WTC11 (cell line): ENCODE results near the gene ZEB2. TPM values are rescaled to one million over a fixed set of nuclear protein-coding genes. Genes with fewer than 3 reads are reported as not detected.

Source experiments
- ATAC-seq: fragments of 200-7000 bp; cut with Tn5 transposase; 2 replicates; pipeline ENCODE4 v1.10.0; 2021; ENCODE audit warnings: mild to moderate bottlenecking, moderate library complexity
- CTCF ChIA-PET: fragments of 300-600 bp; sonication (Branson Sonifier 250); formaldehyde crosslinking; loops from one replicate; lab custom pipeline; 2021; ENCODE audit warnings: antibody characterized with exemption; lab: Charles Lee
- POLR2A ChIA-PET: fragments of 350-600 bp; sonication (Branson Sonifier 250); formaldehyde crosslinking; loops from one replicate; lab custom pipeline; 2021; ENCODE audit warnings: antibody characterized with exemption; lab: Charles Lee
- DNase-seq: peaks from one replicate; pipeline ENCODE4 v3.0.0; 2021; ENCODE audit warnings: low spot score
- H3K27ac Mint-ChIP-seq: 2 replicates; pipeline ENCODE4 v1.8.0; 2021; ENCODE audit warnings: mixed read lengths
- H3K27me3 Mint-ChIP-seq: 2 replicates; pipeline ENCODE4 v1.8.0; 2021; ENCODE audit warnings: low read depth, mild to moderate bottlenecking, moderate library complexity, mixed read lengths
- H3K36me3 Mint-ChIP-seq: 2 replicates; pipeline ENCODE4 v1.8.0; 2021; ENCODE audit warnings: mixed read lengths
- H3K4me1 Mint-ChIP-seq: 2 replicates; pipeline ENCODE4 v1.8.0; 2022; ENCODE audit warnings: mixed read lengths
- H3K4me3 Mint-ChIP-seq: 2 replicates; pipeline ENCODE4 v1.8.0; 2021; ENCODE audit warnings: mild to moderate bottlenecking, moderate library complexity, mixed read lengths
- H3K9me3 Mint-ChIP-seq: 2 replicates; pipeline ENCODE4 v1.8.0; 2021; ENCODE audit warnings: mixed read lengths
- CTCF ChIP-seq: fragments of 200-600 bp; IDR thresholded peaks from 2 replicates; pipeline ENCODE4 v1.8.0; 2022; ENCODE audit warnings: antibody characterized with exemption
- FOXJ3 ChIP-seq: sonication (generic); formaldehyde crosslinking; IDR thresholded peaks from 2 replicates; pipeline ENCODE4 v1.9.0; 2021; ENCODE audit warnings: missing genetic modification reagents, mild to moderate bottlenecking, borderline replicate concordance
- GABPB1 ChIP-seq: sonication (generic); formaldehyde crosslinking; IDR thresholded peaks from 2 replicates; pipeline ENCODE4 v1.8.1; 2023; ENCODE audit warnings: mild to moderate bottlenecking, missing genetic modification reagents
- GTF2I ChIP-seq: fragments of 250-450 bp; sonication (Bioruptor Pico); conservative IDR thresholded peaks from 2 replicates; pipeline ENCODE4 v1.4.0; 2021; ENCODE audit warnings: mild to moderate bottlenecking
- IRF2 ChIP-seq: sonication (generic); formaldehyde crosslinking; IDR thresholded peaks from 2 replicates; pipeline ENCODE4 v1.8.0; 2022; ENCODE audit warnings: low read depth, missing genetic modification reagents, borderline replicate concordance
- JUN ChIP-seq: sonication (generic); formaldehyde crosslinking; IDR thresholded peaks from 2 replicates; pipeline ENCODE4 v1.8.0; 2023; ENCODE audit warnings: mild to moderate bottlenecking, missing genetic modification reagents
- MXD4 ChIP-seq: fragments of 250-450 bp; sonication (Bioruptor Pico); IDR thresholded peaks from 2 replicates; pipeline ENCODE4 v1.8.0; 2021; ENCODE audit warnings: mild to moderate bottlenecking, moderate library complexity, borderline replicate concordance
- MYBL2 ChIP-seq: sonication (generic); formaldehyde crosslinking; IDR thresholded peaks from 2 replicates; pipeline ENCODE4 v1.8.1; 2023; ENCODE audit warnings: mild to moderate bottlenecking, moderate library complexity, missing genetic modification reagents
- NFYB ChIP-seq: sonication (generic); formaldehyde crosslinking; conservative IDR thresholded peaks from 2 replicates; pipeline ENCODE4 v1.8.0; 2022; ENCODE audit warnings: low read depth, missing genetic modification reagents
- NR1H2 ChIP-seq: sonication (generic); formaldehyde crosslinking; IDR thresholded peaks from 2 replicates; pipeline ENCODE4 v1.9.0; 2021; ENCODE audit warnings: mild to moderate bottlenecking, moderate library complexity, missing genetic modification reagents
- NR2C2 ChIP-seq: sonication (generic); formaldehyde crosslinking; IDR thresholded peaks from 2 replicates; pipeline ENCODE4 v1.8.0; 2022; ENCODE audit warnings: mild to moderate bottlenecking, missing genetic modification reagents
- RORB ChIP-seq: fragments of 250-450 bp; sonication (Bioruptor Pico); IDR thresholded peaks from 2 replicates; pipeline ENCODE4 v1.9.0; 2021; ENCODE audit warnings: mild to moderate bottlenecking
- SOX15 ChIP-seq: fragments of 250-450 bp; sonication (Bioruptor Pico); IDR thresholded peaks from 2 replicates; pipeline ENCODE4 v1.9.0; 2021; ENCODE audit warnings: mild to moderate bottlenecking
- USF1 ChIP-seq: sonication (generic); formaldehyde crosslinking; IDR thresholded peaks from 2 replicates; pipeline ENCODE4 v1.8.0; 2022; ENCODE audit warnings: mild to moderate bottlenecking, missing genetic modification reagents
- USF2 ChIP-seq: sonication (generic); formaldehyde crosslinking; IDR thresholded peaks from 2 replicates; pipeline ENCODE4 v1.8.1; 2023; ENCODE audit warnings: mild to moderate bottlenecking, missing genetic modification reagents, moderate library complexity
- ZBTB21 ChIP-seq: sonication (generic); formaldehyde crosslinking; IDR thresholded peaks from 2 replicates; pipeline ENCODE4 v1.8.1; 2023; ENCODE audit warnings: mild to moderate bottlenecking, missing genetic modification reagents, borderline replicate concordance
- ZNF232 ChIP-seq: sonication (generic); formaldehyde crosslinking; IDR thresholded peaks from 2 replicates; pipeline ENCODE4 v1.8.0; 2022; ENCODE audit warnings: mild to moderate bottlenecking, missing genetic modification reagents
- ZNF281 ChIP-seq: sonication (generic); formaldehyde crosslinking; IDR thresholded peaks from 2 replicates; pipeline ENCODE4 v1.8.0; 2023; ENCODE audit warnings: mild to moderate bottlenecking, missing genetic modification reagents
- ZNF317 ChIP-seq: sonication (generic); formaldehyde crosslinking; IDR thresholded peaks from 2 replicates; pipeline ENCODE4 v1.8.1; 2023; ENCODE audit warnings: low read depth, mild to moderate bottlenecking, moderate library complexity, missing genetic modification reagents, borderline replicate concordance
- ZNF396 ChIP-seq: fragments of 250-450 bp; sonication (Bioruptor Pico); IDR thresholded peaks from 2 replicates; pipeline ENCODE4 v1.8.0; 2021; ENCODE audit warnings: mild to moderate bottlenecking, moderate library complexity, borderline replicate concordance
- ZNF416 ChIP-seq: fragments of 250-450 bp; sonication (Bioruptor Pico); IDR thresholded peaks from 2 replicates; pipeline ENCODE4 v1.9.0; 2021; ENCODE audit warnings: mild to moderate bottlenecking, inconsistent platforms
- total RNA-seq: library from RNA; stranded (reverse); gene quantifications from 3 replicates; pipeline ENCODE4 v1.2.3, GENCODE V29; 2021
- TF ChIP-seq, protein P1 (sequence below): sonication (generic); formaldehyde crosslinking; IDR thresholded peaks from 2 replicates; pipeline ENCODE4 v1.8.0; 2022; ENCODE audit warnings: mild to moderate bottlenecking, missing genetic modification reagents
- TF ChIP-seq, protein P2 (sequence below): sonication (generic); formaldehyde crosslinking; IDR thresholded peaks from 2 replicates; pipeline ENCODE4 v1.8.1; 2023; ENCODE audit warnings: mild to moderate bottlenecking, moderate library complexity, missing genetic modification reagents
- TF ChIP-seq, protein P3 (sequence below): sonication (generic); formaldehyde crosslinking; IDR thresholded peaks from 2 replicates; pipeline ENCODE4 v1.8.0; 2022; ENCODE audit warnings: mild to moderate bottlenecking, missing genetic modification reagents

ZEB2 gene
- total RNA-seq, 1 experiment from 2014 or later: 0.42 TPM

DNA sequence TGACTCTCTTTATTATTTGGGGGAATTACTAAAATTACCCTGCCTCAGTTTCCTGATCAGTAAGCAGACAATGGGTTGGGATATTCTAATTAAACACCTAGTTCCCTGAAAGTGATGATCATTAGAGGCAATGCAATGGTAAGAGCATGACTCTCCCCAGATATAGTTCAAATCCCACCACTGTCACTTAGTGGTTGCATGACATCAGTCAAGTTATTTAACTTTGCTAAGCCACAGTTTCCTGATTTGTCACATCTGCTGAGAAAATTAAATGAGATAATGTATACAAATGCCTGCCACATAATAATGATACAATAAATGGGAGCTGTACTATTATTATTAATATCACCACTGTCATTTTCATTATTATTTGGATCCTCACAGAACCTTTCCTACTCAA lies 29.9 kb downstream of the ZEB2 start (continued):
- TF ChIP-seq, protein P1, sequence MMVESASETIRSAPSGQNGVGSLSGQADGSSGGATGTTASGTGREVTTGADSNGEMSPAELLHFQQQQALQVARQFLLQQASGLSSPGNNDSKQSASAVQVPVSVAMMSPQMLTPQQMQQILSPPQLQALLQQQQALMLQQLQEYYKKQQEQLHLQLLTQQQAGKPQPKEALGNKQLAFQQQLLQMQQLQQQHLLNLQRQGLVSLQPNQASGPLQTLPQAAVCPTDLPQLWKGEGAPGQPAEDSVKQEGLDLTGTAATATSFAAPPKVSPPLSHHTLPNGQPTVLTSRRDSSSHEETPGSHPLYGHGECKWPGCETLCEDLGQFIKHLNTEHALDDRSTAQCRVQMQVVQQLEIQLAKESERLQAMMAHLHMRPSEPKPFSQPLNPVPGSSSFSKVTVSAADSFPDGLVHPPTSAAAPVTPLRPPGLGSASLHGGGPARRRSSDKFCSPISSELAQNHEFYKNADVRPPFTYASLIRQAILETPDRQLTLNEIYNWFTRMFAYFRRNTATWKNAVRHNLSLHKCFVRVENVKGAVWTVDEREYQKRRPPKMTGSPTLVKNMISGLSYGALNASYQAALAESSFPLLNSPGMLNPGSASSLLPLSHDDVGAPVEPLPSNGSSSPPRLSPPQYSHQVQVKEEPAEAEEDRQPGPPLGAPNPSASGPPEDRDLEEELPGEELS (CRISPR knock-in tag): no peak
- TF ChIP-seq MXD4 (CRISPR knock-in tag): no peak
- TF ChIP-seq USF2: no peak

DNA sequence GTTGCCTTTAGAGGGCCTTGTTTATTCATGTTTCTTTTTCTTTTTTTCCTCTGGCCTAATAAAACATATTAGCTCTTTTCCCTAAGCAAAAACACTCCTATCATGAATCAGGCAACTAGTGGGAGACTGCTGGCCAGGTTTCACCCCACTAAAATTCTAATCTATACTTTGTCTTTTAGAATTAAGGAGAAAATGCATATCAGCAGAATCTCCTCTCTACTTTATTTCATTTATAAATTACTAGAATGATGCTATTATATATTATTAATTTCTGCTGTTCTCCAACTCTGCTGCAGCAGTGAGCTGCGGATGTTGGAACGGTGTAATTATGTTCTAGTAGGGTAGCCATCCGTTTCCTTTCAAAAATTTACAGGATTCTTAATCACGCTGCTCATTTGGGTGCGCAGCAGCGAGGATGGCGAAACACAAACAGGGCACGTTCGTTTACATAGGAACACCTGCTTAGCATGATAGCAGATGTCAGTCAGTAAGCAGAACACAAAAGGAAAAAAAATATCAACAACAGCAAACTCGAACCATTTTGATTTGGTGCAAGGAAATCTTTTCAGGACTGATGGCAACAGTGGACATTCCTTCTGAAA lies 30.5 kb downstream of the ZEB2 start:
- CTCF ChIA-PET: no interaction called here
- no peak for DNase-seq
- no peak for ATAC-seq
- TF ChIP-seq, protein P2, sequence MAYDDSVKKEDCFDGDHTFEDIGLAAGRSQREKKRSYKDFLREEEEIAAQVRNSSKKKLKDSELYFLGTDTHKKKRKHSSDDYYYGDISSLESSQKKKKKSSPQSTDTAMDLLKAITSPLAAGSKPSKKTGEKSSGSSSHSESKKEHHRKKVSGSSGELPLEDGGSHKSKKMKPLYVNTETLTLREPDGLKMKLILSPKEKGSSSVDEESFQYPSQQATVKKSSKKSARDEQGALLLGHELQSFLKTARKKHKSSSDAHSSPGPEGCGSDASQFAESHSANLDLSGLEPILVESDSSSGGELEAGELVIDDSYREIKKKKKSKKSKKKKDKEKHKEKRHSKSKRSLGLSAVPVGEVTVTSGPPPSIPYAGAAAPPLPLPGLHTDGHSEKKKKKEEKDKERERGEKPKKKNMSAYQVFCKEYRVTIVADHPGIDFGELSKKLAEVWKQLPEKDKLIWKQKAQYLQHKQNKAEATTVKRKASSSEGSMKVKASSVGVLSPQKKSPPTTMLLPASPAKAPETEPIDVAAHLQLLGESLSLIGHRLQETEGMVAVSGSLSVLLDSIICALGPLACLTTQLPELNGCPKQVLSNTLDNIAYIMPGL: no peak
- TF ChIP-seq USF1 (CRISPR knock-in tag) (no peak), GABPB1 (no peak), IRF2 (CRISPR knock-in tag) (no peak), ZBTB21 (CRISPR knock-in tag) (no peak), MYBL2 (CRISPR knock-in tag) (no peak), NR1H2 (CRISPR knock-in tag) (no peak), NFYB (CRISPR knock-in tag) (no peak)
- TF ChIP-seq, protein P3, sequence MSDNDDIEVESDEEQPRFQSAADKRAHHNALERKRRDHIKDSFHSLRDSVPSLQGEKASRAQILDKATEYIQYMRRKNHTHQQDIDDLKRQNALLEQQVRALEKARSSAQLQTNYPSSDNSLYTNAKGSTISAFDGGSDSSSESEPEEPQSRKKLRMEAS: no peak
- Mint-ChIP-seq H3K27me3 (no peaks in the 10 kb centered on the region; the same call in 1 of the 2 replicates), H3K36me3 (no peaks in the 10 kb centered on the region), H3K9me3 (no peaks in the 10 kb centered on the region), H3K4me3 (no peak overlapping the region), H3K27ac (no peak overlapping the region), H3K4me1 (no peaks in the 10 kb centered on the region)
- POLR2A ChIA-PET: no interaction called here

GRCh38 chr2:144484201-144484948 lies 35.5 kb downstream of the ZEB2 start:
- no peak for DNase-seq
- H3K27me3 Mint-ChIP-seq: peaks cover 6% of the 10 kb centered on the region
- ChIA-PET CTCF (no interaction called here), POLR2A (no interaction called here)
- TF ChIP-seq JUN (CRISPR knock-in tag) (no peak), ZNF396 (CRISPR knock-in tag) (no peak), FOXJ3 (no peak), ZNF281 (CRISPR knock-in tag) (no peak), CTCF (no peak), RORB (CRISPR knock-in tag) (no peak), ZNF232 (CRISPR knock-in tag) (no peak), ZNF416 (no peak), ZNF317 (CRISPR knock-in tag) (no peak), GTF2I (CRISPR knock-in tag) (no peak), NR2C2 (CRISPR knock-in tag) (no peak), SOX15 (CRISPR knock-in tag) (no peak)
- no peak overlapping the region for H3K27ac Mint-ChIP-seq
- no peaks in the 10 kb centered on the region for H3K9me3 Mint-ChIP-seq
- ATAC-seq: no peak
- no peaks in the 10 kb centered on the region for H3K36me3 Mint-ChIP-seq
- H3K4me3 Mint-ChIP-seq: no peak overlapping the region
- peaks cover 24% of the 10 kb centered on the region for H3K4me1 Mint-ChIP-seq
